Prostate gland (tissue), 2 donors: ENCODE data around the gene ALKBH7.

Source experiments
- POLR2A ChIP-seq: fragments of 450-650 bp; IDR thresholded peaks from one replicate; pipeline ENCODE4 v1.6.1; 2016; ENCODE audit warnings: antibody characterized with exemption, mild to moderate bottlenecking
- TF ChIP-seq, protein P1 (sequence below), 4 experiments: fragments of 200-600 bp in 2 of 4; fragments of 450-650 bp in 2 of 4; sonication (generic) in 2 of 4; IDR thresholded peaks; 1 replicate in 3 of 4; 2 replicates in 1 of 4; pipeline ENCODE4 v1.5.1; 2016 to 2019; ENCODE audit warnings: antibody characterized with exemption in 4 of 4, mild to moderate bottlenecking in 2 of 4, moderate library complexity in 2 of 4

DNA sequence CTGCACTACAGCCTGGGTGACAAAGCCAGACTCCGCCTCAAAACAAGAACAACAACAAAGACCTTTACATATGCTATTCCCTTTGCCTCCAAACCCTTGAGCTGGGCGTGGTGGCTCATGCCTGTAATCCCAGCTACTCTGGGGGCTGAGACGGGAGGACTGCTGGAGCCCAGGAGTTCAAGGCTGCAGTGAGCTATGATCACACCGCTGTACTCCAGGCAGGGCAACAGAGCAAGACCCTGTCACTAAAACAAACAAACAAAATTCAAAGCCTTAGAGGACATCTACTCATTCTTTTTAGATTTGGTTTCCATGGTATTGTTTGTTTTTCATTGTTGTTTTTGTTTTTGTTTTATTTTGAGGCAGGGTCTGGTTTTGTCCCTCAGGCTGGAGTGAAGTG lies 47.0 kb upstream of the ALKBH7 start:
- TF ChIP-seq, protein P1, sequence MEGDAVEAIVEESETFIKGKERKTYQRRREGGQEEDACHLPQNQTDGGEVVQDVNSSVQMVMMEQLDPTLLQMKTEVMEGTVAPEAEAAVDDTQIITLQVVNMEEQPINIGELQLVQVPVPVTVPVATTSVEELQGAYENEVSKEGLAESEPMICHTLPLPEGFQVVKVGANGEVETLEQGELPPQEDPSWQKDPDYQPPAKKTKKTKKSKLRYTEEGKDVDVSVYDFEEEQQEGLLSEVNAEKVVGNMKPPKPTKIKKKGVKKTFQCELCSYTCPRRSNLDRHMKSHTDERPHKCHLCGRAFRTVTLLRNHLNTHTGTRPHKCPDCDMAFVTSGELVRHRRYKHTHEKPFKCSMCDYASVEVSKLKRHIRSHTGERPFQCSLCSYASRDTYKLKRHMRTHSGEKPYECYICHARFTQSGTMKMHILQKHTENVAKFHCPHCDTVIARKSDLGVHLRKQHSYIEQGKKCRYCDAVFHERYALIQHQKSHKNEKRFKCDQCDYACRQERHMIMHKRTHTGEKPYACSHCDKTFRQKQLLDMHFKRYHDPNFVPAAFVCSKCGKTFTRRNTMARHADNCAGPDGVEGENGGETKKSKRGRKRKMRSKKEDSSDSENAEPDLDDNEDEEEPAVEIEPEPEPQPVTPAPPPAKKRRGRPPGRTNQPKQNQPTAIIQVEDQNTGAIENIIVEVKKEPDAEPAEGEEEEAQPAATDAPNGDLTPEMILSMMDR (IDR thresholded peaks at IDR 0.05): no peak
- TF ChIP-seq POLR2A: no peak
